IMR-90 (cell line): ENCODE results near the gene GFER. TPM values are rescaled to one million over a fixed set of nuclear protein-coding genes. Genes with fewer than 3 reads are reported as not detected.

Source experiments
- ATAC-seq: fragments of 200-7000 bp; cut with Tn5 transposase; 2 replicates; pipeline ENCODE4 v1.9.1; 2020; ENCODE audit warnings: low read depth, mild to moderate bottlenecking, moderate library complexity
- BruUV-seq: library from RNA; stranded (reverse); fragments of 400-500 nt; replicated peaks from 2 replicates; lab custom pipeline; 2021; lab: Mats Ljungman, UMichigan
- CTCF ChIA-PET: fragments of 300-600 bp; formaldehyde crosslinking; extraction: SDS; loops from one replicate; lab custom pipeline; 2021; ENCODE audit warnings: antibody characterized with exemption; lab: Yijun Ruan, JAX
- POLR2A ChIA-PET: fragments of 300-600 bp; sonication (Branson Sonifier 250); formaldehyde crosslinking; loops from one replicate; lab custom pipeline; 2022; ENCODE audit warnings: antibody characterized with exemption; ENCODE audit not compliant: unreplicated experiment; lab: Charles Lee
- DNase-seq: peaks from one replicate; pipeline ENCODE4 v3.0.0; 2013
- H2AFZ ChIP-seq: replicated peaks from 2 replicates; pipeline ENCODE3; 2013; ENCODE audit warnings: low read length, mild to moderate bottlenecking; ENCODE audit not compliant: poor library complexity
- H2AK5ac ChIP-seq: 2 replicates; pipeline ENCODE4 v1.6.1; 2013; ENCODE audit warnings: low read depth, low read length, inconsistent platforms
- H2AK9ac ChIP-seq: replicated peaks from 2 replicates; pipeline ENCODE3; 2013; ENCODE audit warnings: mild to moderate bottlenecking, low read depth, low read length, moderate library complexity; ENCODE audit not compliant: poor library complexity
- H2BK120ac ChIP-seq: 2 replicates; pipeline ENCODE4 v1.6.1; 2013; ENCODE audit warnings: low read depth, low read length, inconsistent platforms
- H2BK15ac ChIP-seq: 3 replicates; pipeline ENCODE4 v1.6.1; 2013; ENCODE audit warnings: low read depth, low read length, inconsistent platforms
- H2BK20ac ChIP-seq: 2 replicates; pipeline ENCODE4 v1.6.1; 2013; ENCODE audit warnings: low read depth, mild to moderate bottlenecking, inconsistent platforms, low read length, moderate library complexity
- H2BK5ac ChIP-seq: 2 replicates; pipeline ENCODE4 v1.6.1; 2013; ENCODE audit warnings: mild to moderate bottlenecking, low read depth, low read length, inconsistent platforms; ENCODE audit not compliant: poor library complexity, severe bottlenecking
- H3K14ac ChIP-seq: replicated peaks from 2 replicates; pipeline ENCODE4 v1.6.1; 2013; ENCODE audit warnings: low read depth, low read length, inconsistent platforms
- H3K18ac ChIP-seq: 2 replicates; pipeline ENCODE4 v1.6.1; 2013; ENCODE audit warnings: low read depth, low read length, control low read depth
- H3K23ac ChIP-seq: 2 replicates; pipeline ENCODE4 v1.6.1; 2013; ENCODE audit warnings: low read depth, low read length, inconsistent platforms
- H3K27ac ChIP-seq: 2 replicates; pipeline ENCODE4 v1.5.1; 2013; ENCODE audit warnings: mild to moderate bottlenecking, control low read depth, low read length; ENCODE audit not compliant: insufficient read depth
- H3K27me3 ChIP-seq: 2 replicates; pipeline ENCODE4 v1.6.1; 2013; ENCODE audit warnings: low read length; ENCODE audit not compliant: control insufficient read depth, insufficient read depth
- H3K36me3 ChIP-seq: 2 replicates; pipeline ENCODE4 v1.6.1; 2013; ENCODE audit warnings: low read length, mixed read lengths; ENCODE audit not compliant: control insufficient read depth, insufficient read depth
- H3K4ac ChIP-seq: 2 replicates; pipeline ENCODE4 v1.6.1; 2013; ENCODE audit warnings: low read depth, low read length, inconsistent platforms
- H3K4me1 ChIP-seq: 2 replicates; pipeline ENCODE4 v1.6.1; 2013; ENCODE audit warnings: low read length, mixed read lengths; ENCODE audit not compliant: control insufficient read depth, insufficient read depth
- H3K4me2 ChIP-seq: 2 replicates; pipeline ENCODE4 v1.6.1; 2013; ENCODE audit warnings: low read depth, mild to moderate bottlenecking, control low read depth, low read length, moderate library complexity
- H3K4me3 ChIP-seq: 2 replicates; pipeline ENCODE4 v1.5.1; 2013; ENCODE audit warnings: low read depth, mild to moderate bottlenecking, control low read depth, low read length, moderate library complexity; ENCODE audit not compliant: insufficient read depth
- H3K56ac ChIP-seq: 2 replicates; pipeline ENCODE4 v1.6.1; 2013; ENCODE audit warnings: low read length, inconsistent platforms; ENCODE audit not compliant: insufficient read depth; ENCODE audit errors: extremely low read depth
- H3K79me1 ChIP-seq, 2 experiments: 2 replicates each; pipeline ENCODE4 v1.6.1; 2013; ENCODE audit warnings: low read length in 2 of 2, inconsistent platforms in 1 of 2, low read depth in 1 of 2
- H3K9ac ChIP-seq: 2 replicates; pipeline ENCODE4 v1.6.1; 2013; ENCODE audit warnings: low read depth, low read length, control low read depth
- H3K9me1 ChIP-seq: 2 replicates; pipeline ENCODE4 v1.6.1; 2013; ENCODE audit warnings: low read length, inconsistent platforms; ENCODE audit not compliant: insufficient read depth
- H3K9me3 ChIP-seq: 2 replicates; pipeline ENCODE4 v1.6.1; 2013; ENCODE audit warnings: low read length; ENCODE audit not compliant: control insufficient read depth, insufficient read depth
- H4K20me1 ChIP-seq: 2 replicates; pipeline ENCODE4 v1.6.1; 2013; ENCODE audit warnings: low read length, inconsistent platforms; ENCODE audit not compliant: insufficient read depth
- H4K5ac ChIP-seq: 2 replicates; pipeline ENCODE4 v1.6.1; 2013; ENCODE audit warnings: mild to moderate bottlenecking, low read depth, low read length, control low read depth
- H4K8ac ChIP-seq, 2 experiments: 2 replicates each; pipeline ENCODE4 v1.6.1; 2013; ENCODE audit warnings: low read depth in 2 of 2, low read length in 2 of 2, control low read depth in 1 of 2, inconsistent platforms in 1 of 2
- H4K91ac ChIP-seq: 2 replicates; pipeline ENCODE4 v1.6.1; 2013; ENCODE audit warnings: low read depth, low read length, inconsistent platforms; ENCODE audit not compliant: insufficient read depth
- BHLHE40 ChIP-seq: fragments of 150-350 bp; IDR thresholded peaks from 2 replicates; pipeline ENCODE4 v1.6.1; 2016; ENCODE audit warnings: mild to moderate bottlenecking, low read depth, low read length
- WGBS, 2 experiments: methylation state at CpG; one replicate each; pipeline versions ENCODE4 v1.1.5 to v1.1.7; 2013; ENCODE audit warnings: missing lambda C conversion rate in 2 of 2; ENCODE audit not compliant: insufficient read length in 1 of 2; ENCODE audit errors: extremely low coverage in 2 of 2; 5-methylcytosine and 5-hydroxymethylcytosine counted together
- dilution Hi-C: fragments of 300-500 bp; cut with HindIII; formaldehyde crosslinking; loops from one replicate; pipeline ENCODE4 v1.14.3; 2018; ENCODE audit warnings: low sequenced_read_pairs; ENCODE audit not compliant: unreplicated experiment
- in situ Hi-C: fragments of 300-500 bp; cut with MboI; formaldehyde crosslinking; loops from 3 replicates; pipeline ENCODE4 v1.14.3; 2019; ENCODE audit warnings: low sequenced_read_pairs, inconsistent platforms, mixed read lengths
- intact Hi-C: fragments of 100-400 bp; cut with micrococcal nuclease; formaldehyde crosslinking; loops from 2 replicates; pipeline ENCODE4 v1.10.0; 2022
- polyA plus RNA-seq, 3 experiments: library from polyadenylated mRNA; depleted of rRNA; stranded (reverse); fragments of >200 nt; gene quantifications; 2 replicates each; pipeline ENCODE4 v1.2.3, GENCODE V29; 2012; ENCODE audit warnings: low replicate concordance in 1 of 3
- total RNA-seq: library from RNA; depleted of rRNA; stranded (reverse); fragments of >200 nt; gene quantifications from 2 replicates; pipeline ENCODE4 v1.2.3, GENCODE V29; 2012

The GFER gene
- total and polyA plus RNA-seq, 2 of the 4 experiments (the other 2 are of a cell fraction): 6.8 to 19.8 TPM

- H2BK15ac ChIP-seq: no peak within 1 kb of the TSS
- no peak for DNase-seq
- no peak within 1 kb of the TSS for H2BK120ac ChIP-seq
- H3K14ac ChIP-seq: no peak within 1 kb of the TSS
- H2BK5ac ChIP-seq: no peak within 1 kb of the TSS
- in situ Hi-C loops: no loop called here
- 9% methylated on average over 17 of the region's 33 CpGs; no CpG with 5 or more reads in 1 of the 2 experiments for WGBS, 2 experiments
- H2BK20ac ChIP-seq: no peak within 1 kb of the TSS
- peaks cover 18% of the 10 kb centered on the region; the same call in 1 of the 2 replicates for H3K27me3 ChIP-seq
- H4K91ac ChIP-seq: no peak within 1 kb of the TSS
- H3K9ac ChIP-seq: no peak within 1 kb of the TSS
- H3K56ac ChIP-seq: no peak within 1 kb of the TSS
- H3K79me1 ChIP-seq: no peaks in the 10 kb centered on the region; a peak in 1 of 4 replicates
- H2AK9ac ChIP-seq: peak within 1 kb of the TSS; percentile 78
- H4K5ac ChIP-seq: no peak within 1 kb of the TSS
- no peak within 1 kb of the TSS for H3K23ac ChIP-seq
- H2AK5ac ChIP-seq: no peak within 1 kb of the TSS
- H3K27ac ChIP-seq: no peak within 1 kb of the TSS
- H3K4me1 ChIP-seq: peaks cover 7% of the 10 kb centered on the region; the same call in 1 of the 2 replicates
- H2AFZ ChIP-seq: peak within 1 kb of the TSS; percentile 67
- H3K36me3 ChIP-seq: no peaks in the 10 kb centered on the region
- intact Hi-C loops: no loop called here
- no peak for TF ChIP-seq BHLHE40
- POLR2A ChIA-PET: no interaction called here
- ATAC-seq: no peak
- H3K4ac ChIP-seq: no peak within 1 kb of the TSS
- dilution Hi-C loops: no loop called here
- CTCF ChIA-PET: interaction anchor here (1.1 kb wide), 1 partner anchor 121 kb away, joined by 3 read pairs; no protein-coding TSS in a partner anchor
- H3K4me3 ChIP-seq: no peak within 1 kb of the TSS
- no peak within 1 kb of the TSS for H3K18ac ChIP-seq
- no peak within 1 kb of the TSS for H4K8ac ChIP-seq
- no peak within 1 kb of the TSS; the same call in 1 of the 2 replicates for H3K4me2 ChIP-seq
- BruUV-seq: no TSS peak
- H3K9me1 ChIP-seq: peaks cover 6% of the 10 kb centered on the region
- H4K20me1 ChIP-seq: no peaks in the 10 kb centered on the region
- no peaks in the 10 kb centered on the region for H3K9me3 ChIP-seq
Measured at GRCh38 chr16:2019518-2019920, 35.5 kb downstream of the GFER start, which contains the start of gene NPW. NPW (plus strand) TSS chr16:2019785.
